HEK293T (cell line): ENCODE data around the gene COIL.

Experiments used
- CTCF ChIA-PET: fragments of 350-600 bp; formaldehyde crosslinking; extraction: SDS; loops from one replicate; lab custom pipeline; 2021; ENCODE audit warnings: antibody characterized with exemption, inconsistent platforms; lab: Yijun Ruan, JAX
- POLR2A ChIA-PET: fragments of 350-600 bp; formaldehyde crosslinking; extraction: SDS; loops from one replicate; lab custom pipeline; 2020; ENCODE audit warnings: antibody characterized with exemption, inconsistent platforms; lab: Yijun Ruan, JAX
- DNase-seq: peaks from one replicate; pipeline ENCODE4 v3.0.0; 2012; ENCODE audit warnings: mixed read lengths; ENCODE audit errors: extremely low spot score
- ARNT ChIP-seq: fragments of 450-650 bp; IDR thresholded peaks from 2 replicates; pipeline ENCODE4 v1.6.1; 2017; ENCODE audit warnings: mild to moderate bottlenecking
- BHLHE40 ChIP-seq: fragments of 450-650 bp; IDR thresholded peaks from 2 replicates; pipeline ENCODE4 v1.6.1; 2016; ENCODE audit warnings: mild to moderate bottlenecking, moderate library complexity, borderline replicate concordance
- CTBP1 ChIP-seq: fragments of 450-650 bp; IDR thresholded peaks from 2 replicates; pipeline ENCODE4 v1.6.1; 2016; ENCODE audit warnings: borderline replicate concordance
- ELF4 ChIP-seq: fragments of 450-650 bp; IDR thresholded peaks from 2 replicates; pipeline ENCODE4 v1.6.1; 2017; ENCODE audit warnings: antibody characterized with exemption
- FOXA1 ChIP-seq: fragments of 450-650 bp; IDR thresholded peaks from 2 replicates; pipeline ENCODE4 v1.6.1; 2016; ENCODE audit warnings: mild to moderate bottlenecking
- FOXK2 ChIP-seq: fragments of 450-650 bp; IDR thresholded peaks from 2 replicates; pipeline ENCODE4 v1.6.1; 2016; ENCODE audit warnings: mild to moderate bottlenecking
- FOXM1 ChIP-seq: fragments of 450-650 bp; IDR thresholded peaks from 2 replicates; pipeline ENCODE4 v1.6.1; 2017; ENCODE audit warnings: mild to moderate bottlenecking, borderline replicate concordance
- HDGF ChIP-seq: fragments of 450-650 bp; IDR thresholded peaks from 2 replicates; pipeline ENCODE4 v1.6.1; 2017; ENCODE audit warnings: antibody characterized with exemption, borderline replicate concordance
- L3MBTL2 ChIP-seq: fragments of 450-650 bp; conservative IDR thresholded peaks from 2 replicates; pipeline ENCODE4 v1.6.1; 2016; ENCODE audit warnings: mild to moderate bottlenecking
- LEF1 ChIP-seq: fragments of 450-650 bp; IDR thresholded peaks from 2 replicates; pipeline ENCODE4 v1.6.1; 2017; ENCODE audit warnings: mild to moderate bottlenecking, borderline replicate concordance
- NFRKB ChIP-seq: fragments of 450-650 bp; IDR thresholded peaks from 2 replicates; pipeline ENCODE4 v1.6.1; 2016; ENCODE audit warnings: mild to moderate bottlenecking, moderate library complexity
- SP1 ChIP-seq: fragments of 450-650 bp; IDR thresholded peaks from 2 replicates; pipeline ENCODE4 v1.6.1; 2017
- SUZ12 ChIP-seq: fragments of 450-650 bp; IDR thresholded peaks from 2 replicates; pipeline ENCODE4 v1.6.1; 2016; ENCODE audit warnings: mild to moderate bottlenecking
- TARDBP ChIP-seq: fragments of 450-650 bp; IDR thresholded peaks from 2 replicates; pipeline ENCODE4 v1.6.1; 2016
- ZNF384 ChIP-seq: fragments of 450-650 bp; IDR thresholded peaks from 2 replicates; pipeline ENCODE4 v1.6.1; 2016
- TF ChIP-seq, protein P1 (sequence below): fragments of 450-650 bp; IDR thresholded peaks from 2 replicates; pipeline ENCODE4 v1.6.1; 2016

The COIL gene

DNA sequence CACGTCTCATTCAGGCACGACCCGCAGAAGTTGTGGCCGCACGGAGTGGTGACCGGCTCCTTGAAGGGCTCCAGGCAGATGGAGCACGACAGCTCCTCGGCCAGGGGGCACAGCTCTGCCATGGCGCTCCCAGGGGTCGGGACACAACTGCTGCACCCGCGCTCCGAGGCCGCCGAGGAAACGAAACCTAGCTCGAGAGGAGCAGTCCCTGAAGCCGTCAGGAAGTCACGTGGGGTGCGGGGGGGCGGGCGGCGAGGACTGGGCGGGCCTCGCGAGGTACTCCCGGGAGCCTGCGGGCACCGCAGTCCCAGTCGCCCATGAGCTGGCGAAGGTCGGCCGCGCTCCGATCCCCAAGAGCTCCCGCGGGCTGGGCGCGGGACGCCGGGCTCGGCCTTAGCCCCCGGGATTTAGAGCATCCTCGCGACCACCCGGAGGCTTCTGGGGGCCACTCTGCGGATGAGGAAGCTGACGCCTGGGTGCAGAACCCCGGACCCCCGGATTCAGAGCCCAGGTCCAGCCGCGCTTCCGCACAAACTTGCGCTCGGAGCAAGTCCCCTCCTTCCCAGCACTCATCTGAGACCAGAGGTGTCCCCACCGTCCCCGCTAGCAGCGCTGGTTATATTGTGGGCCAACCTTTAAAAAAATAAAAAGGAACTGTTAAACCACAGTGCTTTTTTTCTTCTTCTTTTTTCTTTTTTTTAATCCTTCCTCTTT, 46.8 kb downstream of the COIL start, which contains the start of gene TRIM25:
Gene TRIM25, minus strand, starts transcription at position 183 of the 714 bp plus-strand sequence. Its CDS starts 61 bp downstream, at position 122.
- peak; percentile 93 for DNase-seq
- POLR2A ChIA-PET: interaction anchor here (0.6 to 1.9 kb wide), 23 partner anchors 9 to 195 kb away, joined by 3 to 14 read pairs (median 4); partner anchors contain the start of genes C17orf67, DGKE and SCPEP1
- TF ChIP-seq ELF4 (0 out of 2 replicates have a peak, but pooled peaks have one; percentile 19), SUZ12 (no peak)
- CTCF ChIA-PET: interaction anchor here (1.2 kb wide), 1 partner anchor 94 kb away, joined by 5 read pairs; no protein-coding TSS in a partner anchor

GRCh38 chr17:56913353-56913866, 47.4 kb downstream of the COIL start:
- POLR2A ChIA-PET: interaction anchor here (0.7 to 1.9 kb wide), 21 partner anchors 8 to 196 kb away, joined by 3 to 14 read pairs (median 4); partner anchors contain the start of genes C17orf67, DGKE and SCPEP1
- TF ChIP-seq, protein P1, sequence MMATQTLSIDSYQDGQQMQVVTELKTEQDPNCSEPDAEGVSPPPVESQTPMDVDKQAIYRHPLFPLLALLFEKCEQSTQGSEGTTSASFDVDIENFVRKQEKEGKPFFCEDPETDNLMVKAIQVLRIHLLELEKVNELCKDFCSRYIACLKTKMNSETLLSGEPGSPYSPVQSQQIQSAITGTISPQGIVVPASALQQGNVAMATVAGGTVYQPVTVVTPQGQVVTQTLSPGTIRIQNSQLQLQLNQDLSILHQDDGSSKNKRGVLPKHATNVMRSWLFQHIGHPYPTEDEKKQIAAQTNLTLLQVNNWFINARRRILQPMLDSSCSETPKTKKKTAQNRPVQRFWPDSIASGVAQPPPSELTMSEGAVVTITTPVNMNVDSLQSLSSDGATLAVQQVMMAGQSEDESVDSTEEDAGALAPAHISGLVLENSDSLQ: no peak
- no peak for TF ChIP-seq HDGF
- TF ChIP-seq L3MBTL2: peak; percentile 67; the same call in 1 of the 2 replicates
- TF ChIP-seq ELF4: no peak
- TF ChIP-seq SUZ12: no peak
- CTCF ChIA-PET: interaction anchor here (1.2 kb wide), 1 partner anchor 94 kb away, joined by 5 read pairs; no protein-coding TSS in a partner anchor
- peak; percentile 45 for DNase-seq

DNA sequence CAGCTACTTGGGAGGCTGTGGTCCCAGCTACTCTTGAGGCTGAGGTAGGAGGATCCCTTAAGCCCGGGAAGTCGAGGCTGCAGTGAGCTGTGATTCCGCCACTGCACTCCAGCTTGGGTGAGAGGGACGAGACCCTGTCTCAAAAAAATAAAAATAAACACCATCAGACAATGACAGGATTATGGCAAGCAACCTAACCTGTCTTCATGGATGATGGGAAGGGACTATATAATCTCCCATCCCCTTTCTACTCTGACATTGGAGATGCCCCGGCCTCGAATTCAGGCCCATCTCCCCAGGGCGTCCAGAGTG, 47.9 kb downstream of the COIL start:
- POLR2A ChIA-PET: interaction anchor here (1.0 to 1.9 kb wide), 4 partner anchors 8 to 79 kb away, joined by 4 to 14 read pairs (median 8); partner anchors contain the start of genes C17orf67 and DGKE
- TF ChIP-seq SP1 (no peak), ELF4 (no peak), SUZ12 (no peak), BHLHE40 (no peak), FOXA1 (no peak), ZNF384 (no peak), CTBP1 (no peak), NFRKB (no peak), FOXM1 (no peak), TARDBP (no peak), ARNT (no peak), LEF1 (no peak), HDGF (no peak), FOXK2 (no peak)
- TF ChIP-seq, protein P1: no peak
- CTCF ChIA-PET: interaction anchor here (0.6 kb wide), 1 partner anchor 60 kb away, joined by 4 read pairs; no protein-coding TSS in a partner anchor
- DNase-seq: no peak

DNA sequence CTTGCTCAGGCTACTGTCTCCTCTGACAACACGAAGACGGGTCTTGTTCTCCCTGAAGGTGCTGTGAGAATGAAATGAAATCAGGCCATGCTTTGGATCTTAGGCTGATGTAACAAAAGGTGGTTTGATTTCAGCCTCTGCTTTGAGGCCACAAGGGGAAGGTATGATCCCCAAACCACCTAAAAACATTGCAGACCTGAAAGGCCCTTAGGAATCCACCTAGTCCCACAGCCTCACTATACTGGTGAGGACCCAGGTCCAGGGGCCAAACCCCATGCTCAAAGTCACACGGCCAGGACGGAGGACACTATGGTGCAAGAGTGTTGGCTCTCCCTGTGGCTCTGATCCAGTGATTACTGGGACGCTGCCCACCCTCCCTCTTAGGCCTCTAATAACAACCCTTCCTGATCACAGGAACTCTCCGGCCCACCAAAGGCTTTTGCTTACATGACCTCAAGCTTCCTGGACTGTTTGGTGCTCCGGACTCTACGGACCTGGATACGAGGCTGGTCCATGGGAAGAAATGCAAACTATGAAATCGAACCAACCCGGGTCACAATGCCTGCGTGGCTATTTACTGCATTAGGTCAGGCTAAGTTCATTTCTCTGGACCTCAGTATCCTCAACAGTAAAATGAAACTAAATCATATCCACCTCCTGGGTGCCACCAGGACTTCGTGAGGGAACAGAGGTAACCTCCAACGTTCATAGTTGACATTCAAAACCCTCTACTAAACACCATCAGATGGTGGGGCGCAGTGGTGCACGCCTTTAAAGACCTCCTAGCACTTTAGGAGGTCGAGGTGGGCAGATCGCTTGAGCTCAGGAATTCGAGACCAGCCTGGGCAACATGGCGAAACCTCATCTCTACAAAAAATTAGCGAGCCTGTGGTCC, 48.5 kb downstream of the COIL start:
- ChIA-PET POLR2A (interaction anchor here (1.9 kb wide), 1 partner anchor 11 kb away, joined by 14 read pairs; no protein-coding TSS in a partner anchor), CTCF (interaction anchor here (0.6 kb wide), 1 partner anchor 60 kb away, joined by 4 read pairs; no protein-coding TSS in a partner anchor)
- DNase-seq: no peak
- no peak for TF ChIP-seq BHLHE40
- no peak for TF ChIP-seq FOXM1
- no peak for TF ChIP-seq SP1
- TF ChIP-seq L3MBTL2: no peak
- no peak for TF ChIP-seq TARDBP
- TF ChIP-seq, protein P1: no peak
- TF ChIP-seq ARNT: no peak
- no peak for TF ChIP-seq FOXA1
- TF ChIP-seq NFRKB: no peak
- no peak for TF ChIP-seq ZNF384
- no peak for TF ChIP-seq ELF4
- TF ChIP-seq LEF1: no peak
- no peak for TF ChIP-seq CTBP1
- TF ChIP-seq HDGF: no peak
- no peak for TF ChIP-seq FOXK2
- TF ChIP-seq SUZ12: no peak

- DNase-seq: no peak
- POLR2A ChIA-PET: no interaction called here
- no peak for TF ChIP-seq ARNT
- TF ChIP-seq SP1: no peak
- TF ChIP-seq L3MBTL2: no peak
- TF ChIP-seq SUZ12: no peak
- TF ChIP-seq FOXK2: no peak
- no peak for TF ChIP-seq LEF1
- no peak for TF ChIP-seq TARDBP
- TF ChIP-seq CTBP1: no peak
- no peak for TF ChIP-seq BHLHE40
- TF ChIP-seq FOXM1: no peak
- TF ChIP-seq ELF4: no peak
- no peak for TF ChIP-seq ZNF384
- no peak for TF ChIP-seq HDGF
- no peak for TF ChIP-seq FOXA1
- CTCF ChIA-PET: interaction anchor here (0.6 kb wide), 1 partner anchor 631 kb away, joined by 3 read pairs; no protein-coding TSS in a partner anchor
Measured at GRCh38 chr17:56910509-56911235, 50.2 kb downstream of the COIL start.
